ENCODE data around the gene DLK2.

The DLK2 gene

GRCh38 chr6:43489277-43490072, 34.1 kb upstream of the DLK2 start:
- Histone ChIP-seq H3K36me3 (peaks cover 7% of the 10 kb centered on the region), H3K4me1 (peaks cover 19% of the 10 kb centered on the region), H3K27me3 (no peaks in the 10 kb centered on the region), H3K9me3 (no peaks in the 10 kb centered on the region), H3K4me3 (ENCODE audit: low read depth, low read length) (no peak overlapping the region; the same call in 1 of the 2 replicates)
- peak; percentile 77 for DNase-seq
- no peak for TF ChIP-seq CTCF (IDR thresholded peaks at IDR 0.05; ENCODE audit: low read depth, low read length)

GRCh38 chr6:43488667-43489276, 33.4 kb upstream of the DLK2 start:
- no peak for TF ChIP-seq CTCF (IDR thresholded peaks at IDR 0.05; ENCODE audit: low read depth, low read length)
- no peaks in the 10 kb centered on the region for H3K27me3 ChIP-seq
- no peak for DNase-seq
- H3K4me3 ChIP-seq (ENCODE audit: low read depth, low read length): peak overlapping the region; percentile 4; the same call in 1 of the 2 replicates
- no peaks in the 10 kb centered on the region for H3K9me3 ChIP-seq
- peaks cover 19% of the 10 kb centered on the region for H3K4me1 ChIP-seq
- peaks cover 7% of the 10 kb centered on the region for H3K36me3 ChIP-seq

- Histone ChIP-seq H3K36me3 (no peaks in the 10 kb centered on the region), H3K4me1 (peaks cover 3% of the 10 kb centered on the region), H3K27me3 (no peaks in the 10 kb centered on the region), H3K4me3 (ENCODE audit: low read depth, low read length) (no peak overlapping the region), H3K9me3 (no peaks in the 10 kb centered on the region)
- DNase-seq: no peak
- TF ChIP-seq CTCF (IDR thresholded peaks at IDR 0.05; ENCODE audit: low read depth, low read length): no peak
These were observed 26.4 kb upstream of the DLK2 start for GRCh38 chr6:43481591-43482236.

GRCh38 chr6:43481075-43481474, 25.7 kb upstream of the DLK2 start:
- no peaks in the 10 kb centered on the region for H3K27me3 ChIP-seq
- peaks cover 5% of the 10 kb centered on the region for H3K4me1 ChIP-seq
- no peak overlapping the region for H3K4me3 ChIP-seq (ENCODE audit: low read depth, low read length)
- no peaks in the 10 kb centered on the region for H3K36me3 ChIP-seq
- no peak for TF ChIP-seq CTCF (IDR thresholded peaks at IDR 0.05; ENCODE audit: low read depth, low read length)
- no peaks in the 10 kb centered on the region for H3K9me3 ChIP-seq
- no peak for DNase-seq

GRCh38 chr6:43478008-43478372, 22.6 kb upstream of the DLK2 start:
- Histone ChIP-seq H3K4me1 (peaks cover 5% of the 10 kb centered on the region), H3K27me3 (no peaks in the 10 kb centered on the region), H3K9me3 (no peaks in the 10 kb centered on the region), H3K4me3 (ENCODE audit: low read depth, low read length) (peak overlapping the region; percentile 62), H3K36me3 (no peaks in the 10 kb centered on the region)
- TF ChIP-seq CTCF (IDR thresholded peaks at IDR 0.05; ENCODE audit: low read depth, low read length): no peak
- DNase-seq: no peak

Data from BE2C (cell line).